Mesendoderm (in vitro differentiated cells): ENCODE data around the gene PLEKHM1. TPM values are rescaled to one million over a fixed set of nuclear protein-coding genes. Genes with fewer than 3 reads are reported as not detected.

Source experiments
- DNase-seq: peaks from one replicate; pipeline ENCODE4 v3.0.0; 2013
- H2AK5ac ChIP-seq: 2 replicates; pipeline ENCODE4 v1.6.1; 2013; ENCODE audit warnings: low read length, inconsistent platforms
- H2BK120ac ChIP-seq: 2 replicates; pipeline ENCODE4 v1.6.1; 2013; ENCODE audit warnings: low read depth, mild to moderate bottlenecking, low read length, moderate library complexity, mixed read lengths
- H2BK15ac ChIP-seq: replicated peaks from 2 replicates; pipeline ENCODE4 v1.6.1; 2013; ENCODE audit warnings: low read depth, mild to moderate bottlenecking, moderate library complexity
- H2BK5ac ChIP-seq: 2 replicates; pipeline ENCODE4 v1.6.1; 2013; ENCODE audit warnings: low read length, inconsistent platforms
- H3K18ac ChIP-seq: 2 replicates; pipeline ENCODE4 v1.6.1; 2013; ENCODE audit warnings: mild to moderate bottlenecking, low read length, mixed read lengths
- H3K23ac ChIP-seq: one replicate; pipeline ENCODE4 v1.6.1; 2013; ENCODE audit warnings: low read length
- H3K27ac ChIP-seq: 2 replicates; pipeline ENCODE4 v1.5.1; 2013; ENCODE audit warnings: low read depth, mild to moderate bottlenecking, inconsistent platforms, low read length, moderate library complexity
- H3K27me3 ChIP-seq: 2 replicates; pipeline ENCODE4 v1.6.1; 2013; ENCODE audit warnings: low read length, control low read depth, mild to moderate bottlenecking, inconsistent platforms; ENCODE audit not compliant: insufficient read depth, poor library complexity
- H3K36me3 ChIP-seq: 2 replicates; pipeline ENCODE4 v1.6.1; 2013; ENCODE audit warnings: low read length, inconsistent platforms; ENCODE audit not compliant: control insufficient read depth, insufficient read depth
- H3K4ac ChIP-seq: one replicate; pipeline ENCODE4 v1.6.1; 2013; ENCODE audit warnings: low read depth, mild to moderate bottlenecking, low read length, moderate library complexity
- H3K4me1 ChIP-seq: 2 replicates; pipeline ENCODE4 v1.6.1; 2013; ENCODE audit warnings: low read depth, low read length, inconsistent platforms; ENCODE audit not compliant: control insufficient read depth
- H3K4me2 ChIP-seq: 2 replicates; pipeline ENCODE4 v1.6.1; 2013; ENCODE audit warnings: low read length
- H3K4me3 ChIP-seq: 2 replicates; pipeline ENCODE4 v1.5.1; 2013; ENCODE audit warnings: mild to moderate bottlenecking, low read length
- H3K56ac ChIP-seq: one replicate; pipeline ENCODE4 v1.6.1; 2013; ENCODE audit warnings: low read length
- H3K79me1 ChIP-seq: 2 replicates; pipeline ENCODE4 v1.6.1; 2013; ENCODE audit warnings: low read length, inconsistent platforms
- H3K79me2 ChIP-seq: 2 replicates; pipeline ENCODE4 v1.6.1; 2013; ENCODE audit warnings: mild to moderate bottlenecking, low read length; ENCODE audit not compliant: control insufficient read depth, insufficient read depth
- H3K9ac ChIP-seq: 2 replicates; pipeline ENCODE4 v1.6.1; 2013; ENCODE audit warnings: low read length, inconsistent platforms
- H4K5ac ChIP-seq: one replicate; pipeline ENCODE4 v1.6.1; 2013; ENCODE audit warnings: low read length
- H4K8ac ChIP-seq: one replicate; pipeline ENCODE4 v1.6.1; 2013; ENCODE audit warnings: low read depth, mild to moderate bottlenecking, control low read depth, low read length, moderate library complexity
- WGBS: extraction: QIAGEN DNeasy Blood & Tissue Kit; methylation state at CpG from one replicate; pipeline ENCODE4 v1.1.7; 2013; ENCODE audit warnings: low lambda C conversion rate, missing lambda C conversion rate; ENCODE audit not compliant: insufficient coverage; ENCODE audit errors: extremely low coverage; 5-methylcytosine and 5-hydroxymethylcytosine counted together
- small RNA-seq: library from polyadenylated mRNA; stranded (forward); fragments of <200 nt; extraction: miRNeasy Mini kit (QIAGEN cat#:217004); gene quantifications from one replicate; pipeline ENCODE3, GENCODE V24; 2013; ENCODE audit not compliant: insufficient read depth

The PLEKHM1 gene

DNA sequence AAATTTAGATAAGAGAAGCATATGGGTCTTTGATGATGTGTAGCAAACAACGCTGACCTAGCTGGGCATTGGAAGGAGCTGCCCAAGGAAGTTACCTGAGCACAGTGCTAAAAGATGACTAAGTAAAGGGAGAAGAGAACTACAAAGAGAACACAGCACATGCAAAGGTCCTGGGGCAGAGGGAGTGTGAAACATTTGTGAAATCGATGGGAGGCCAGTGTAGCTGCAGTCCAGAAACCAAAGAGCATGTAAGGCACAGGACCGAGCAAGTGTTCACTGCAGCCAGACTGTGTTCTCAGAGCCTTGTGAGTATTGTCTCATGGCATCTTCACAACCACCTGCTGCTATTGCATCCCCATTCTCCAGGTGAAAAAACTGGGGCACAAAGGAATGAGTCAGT, 102.8 kb downstream of the PLEKHM1 start:
- Histone ChIP-seq H4K8ac (no peak overlapping the region), H3K36me3 (no peaks in the 10 kb centered on the region), H2BK5ac (no peak overlapping the region), H3K27ac (no peak overlapping the region), H3K79me1 (no peaks in the 10 kb centered on the region), H3K4me1 (no peaks in the 10 kb centered on the region), H3K23ac (no peak overlapping the region), H3K4me3 (no peak overlapping the region), H3K79me2 (no peaks in the 10 kb centered on the region), H2BK15ac (no peak overlapping the region), H2AK5ac (no peak overlapping the region), H3K18ac (no peak overlapping the region), H3K27me3 (no peaks in the 10 kb centered on the region), H3K9ac (no peak overlapping the region), H3K4me2 (no peak overlapping the region), H4K5ac (no peak overlapping the region), H3K56ac (no peak overlapping the region), H3K4ac (no peak overlapping the region), H2BK120ac (no peak overlapping the region)
- WGBS = no CpG with 5 or more reads among the region's 3 CpGs
- no peak for DNase-seq

DNA sequence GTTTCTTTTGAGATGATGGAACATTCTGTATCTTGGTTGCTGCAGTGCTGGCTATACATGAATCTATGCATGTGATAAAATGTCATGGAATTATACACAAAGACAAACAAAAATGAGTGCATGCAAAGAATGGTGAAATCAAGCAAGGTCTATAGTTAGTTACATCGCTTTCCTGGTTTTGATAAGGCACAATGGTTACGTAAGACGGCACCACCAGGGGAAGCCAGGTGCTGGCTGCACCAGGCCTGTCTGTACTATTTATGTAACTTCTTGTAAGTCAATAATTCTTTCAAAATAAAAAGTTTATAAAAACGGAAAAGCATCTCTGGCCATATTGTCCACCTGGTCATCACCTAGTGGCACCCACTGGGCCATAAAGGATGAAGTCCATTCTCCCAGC, 104.3 kb downstream of the PLEKHM1 start:
- H4K5ac ChIP-seq = no peak overlapping the region
- H3K56ac ChIP-seq = no peak overlapping the region
- H2BK15ac ChIP-seq = no peak overlapping the region
- H3K9ac ChIP-seq = no peak overlapping the region
- H3K18ac ChIP-seq = no peak overlapping the region
- no peak overlapping the region for H3K27ac ChIP-seq
- no peak overlapping the region for H2BK120ac ChIP-seq
- no peak overlapping the region for H3K4ac ChIP-seq
- H3K79me1 ChIP-seq = no peaks in the 10 kb centered on the region
- no peak overlapping the region for H3K23ac ChIP-seq
- no peak overlapping the region for H2AK5ac ChIP-seq
- H3K27me3 ChIP-seq = no peaks in the 10 kb centered on the region
- no peak for DNase-seq
- H3K36me3 ChIP-seq = no peaks in the 10 kb centered on the region
- H3K79me2 ChIP-seq = no peaks in the 10 kb centered on the region
- no peak overlapping the region for H2BK5ac ChIP-seq
- H3K4me1 ChIP-seq = no peaks in the 10 kb centered on the region
- H3K4me2 ChIP-seq = no peak overlapping the region
- H3K4me3 ChIP-seq = no peak overlapping the region
- no CpG with 5 or more reads among the region's 4 CpGs for WGBS
- H4K8ac ChIP-seq = no peak overlapping the region

Small RNA genes within 50 kb of the gene (small RNA-seq; reads per million reads assigned to genes)
- not detected for gene RF00017
